ENCODE measurements around the gene ATF3.

ATF3 gene

GRCh38 chr1:212646588-212646987, 38.0 kb downstream of the ATF3 start:
- ChIA-PET POLR2A (no interaction called here), CTCF (no interaction called here)
- Histone ChIP-seq H3K9me3 (ENCODE audit: control insufficient read depth, insufficient read depth, low read depth, low read length) (no peaks in the 10 kb centered on the region), H3K27ac (ENCODE audit: extremely low read depth, low read depth, low read length) (no peak overlapping the region), H3K36me3 (ENCODE audit: control insufficient read depth in 2 of 2, insufficient read depth in 1 of 2, low read length in 2 of 2) (no peaks in the 10 kb centered on the region), H3K4me1 (ENCODE audit: control insufficient read depth, insufficient read depth, low read length) (no peaks in the 10 kb centered on the region), H3K4me3 (ENCODE audit: low read depth, low read length) (no peak overlapping the region)
- TF ChIP-seq MYNN (tag by site-specific recombination; IDR thresholded peaks at IDR 0.05; ENCODE audit: borderline replicate concordance) = no peak
- no peak for TF ChIP-seq ZBTB17 (tag by site-specific recombination; IDR thresholded peaks at IDR 0.05)
- no peak for TF ChIP-seq ZNF521 (tag by site-specific recombination; IDR thresholded peaks at IDR 0.05)
- TF ChIP-seq ZBTB11 (tag by site-specific recombination; conservative IDR thresholded peaks at IDR 0.05; ENCODE audit: low read depth) = no peak
- TF ChIP-seq ZNF404 (tag by site-specific recombination; IDR thresholded peaks at IDR 0.05) = no peak
- no peak for TF ChIP-seq GLIS1 (tag by site-specific recombination; IDR thresholded peaks at IDR 0.05)
- TF ChIP-seq ZFP3 (tag by site-specific recombination; IDR thresholded peaks at IDR 0.05; ENCODE audit: low read depth) = no peak
- TF ChIP-seq ZNF639 (tag by site-specific recombination; IDR thresholded peaks at IDR 0.05) = no peak

- Histone ChIP-seq H3K4me1 (ENCODE audit: control insufficient read depth, insufficient read depth, low read length) (no peaks in the 10 kb centered on the region), H3K36me3 (ENCODE audit: control insufficient read depth in 2 of 2, insufficient read depth in 1 of 2, low read length in 2 of 2) (no peaks in the 10 kb centered on the region), H3K4me3 (ENCODE audit: low read depth, low read length) (no peak overlapping the region), H3K9me3 (ENCODE audit: control insufficient read depth, insufficient read depth, low read depth, low read length) (no peaks in the 10 kb centered on the region), H3K27ac (ENCODE audit: extremely low read depth, low read depth, low read length) (no peak overlapping the region)
- ChIA-PET CTCF (interaction anchor here (0.6 to 1.3 kb wide), 3 partner anchors 21 to 274 kb away, joined by 3 to 5 read pairs (median 4); no protein-coding TSS in a partner anchor), POLR2A (no interaction called here)
- no peak for TF ChIP-seq OSR2 (tag by site-specific recombination; IDR thresholded peaks at IDR 0.05)
- no peak for TF ChIP-seq ATF2 (tag by site-specific recombination; IDR thresholded peaks at IDR 0.05; ENCODE audit: low read depth)
- TF ChIP-seq ZNF623 (tag by site-specific recombination; IDR thresholded peaks at IDR 0.05) = no peak
- no peak for TF ChIP-seq GLI4 (tag by site-specific recombination; IDR thresholded peaks at IDR 0.05)
- no peak for TF ChIP-seq ZBTB48 (tag by site-specific recombination; IDR thresholded peaks at IDR 0.05)
- no peak for TF ChIP-seq ZSCAN18 (tag by site-specific recombination; IDR thresholded peaks at IDR 0.05)
- no peak for TF ChIP-seq ZNF211 (tag by site-specific recombination; IDR thresholded peaks at IDR 0.05; ENCODE audit: low read depth)
- no peak for TF ChIP-seq ZNF670 (tag by site-specific recombination; IDR thresholded peaks at IDR 0.05; ENCODE audit: low read depth)
- no peak for TF ChIP-seq ZNF629 (tag by site-specific recombination; IDR thresholded peaks at IDR 0.05)
- TF ChIP-seq ZFP37 (tag by site-specific recombination; IDR thresholded peaks at IDR 0.05) = no peak
- no peak for TF ChIP-seq ZBTB8A (tag by site-specific recombination; IDR thresholded peaks at IDR 0.05)
- no peak for TF ChIP-seq ZBTB1 (tag by site-specific recombination; IDR thresholded peaks at IDR 0.05)
- TF ChIP-seq ZNF473 (tag by site-specific recombination; IDR thresholded peaks at IDR 0.05) = no peak
- no peak for TF ChIP-seq SALL2 (tag by site-specific recombination; IDR thresholded peaks at IDR 0.05; ENCODE audit: borderline replicate concordance)
- no peak for TF ChIP-seq ZNF544 (tag by site-specific recombination; IDR thresholded peaks at IDR 0.05)
- no peak for TF ChIP-seq ZNF354C (tag by site-specific recombination; IDR thresholded peaks at IDR 0.05; ENCODE audit: borderline replicate concordance, low read depth)
- no peak for TF ChIP-seq SETDB1 (IDR thresholded peaks at IDR 0.05; ENCODE audit: insufficient read length, low read length)
- TF ChIP-seq GLIS2 (tag by site-specific recombination; IDR thresholded peaks at IDR 0.05) = no peak
- TF ChIP-seq ZNF175 (tag by site-specific recombination; IDR thresholded peaks at IDR 0.05) = no peak
Observed at GRCh38 chr1:212647004-212647403, 38.4 kb downstream of the ATF3 start.

All from HEK293 (cell line).